Middle frontal gyrus (tissue), 1 donor: Measurements from ENCODE around the gene APOM.

Experiments
- DNase-seq: peaks from one replicate; pipeline ENCODE4 v3.0.0-alpha.2; 2015; ENCODE audit warnings: low spot score; ENCODE audit errors: extremely low spot score

APOM gene

DNA sequence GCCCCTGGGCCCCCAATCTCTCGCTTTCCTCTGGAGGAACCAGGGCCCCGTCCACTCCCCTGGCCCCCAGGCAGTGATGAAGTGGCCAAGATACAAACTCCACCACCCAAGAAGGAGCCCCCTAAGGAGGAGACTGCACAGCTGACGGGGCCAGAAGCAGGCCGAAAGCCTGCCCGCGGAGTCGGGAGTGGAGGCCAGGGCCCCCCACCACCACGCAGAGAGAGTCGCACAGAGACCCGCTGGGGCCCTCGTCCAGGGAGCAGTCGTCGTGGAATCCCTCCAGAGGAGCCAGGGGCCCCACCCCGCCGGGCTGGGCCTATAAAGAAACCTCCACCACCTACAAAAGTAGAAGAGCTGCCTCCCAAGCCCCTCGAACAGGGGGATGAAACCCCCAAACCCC lies 24.5 kb upstream of the APOM start:
- no peak for DNase-seq

- no peak for DNase-seq
Observed at GRCh38 chr6:31631681-31632278, 23.9 kb upstream of the APOM start.

DNA sequence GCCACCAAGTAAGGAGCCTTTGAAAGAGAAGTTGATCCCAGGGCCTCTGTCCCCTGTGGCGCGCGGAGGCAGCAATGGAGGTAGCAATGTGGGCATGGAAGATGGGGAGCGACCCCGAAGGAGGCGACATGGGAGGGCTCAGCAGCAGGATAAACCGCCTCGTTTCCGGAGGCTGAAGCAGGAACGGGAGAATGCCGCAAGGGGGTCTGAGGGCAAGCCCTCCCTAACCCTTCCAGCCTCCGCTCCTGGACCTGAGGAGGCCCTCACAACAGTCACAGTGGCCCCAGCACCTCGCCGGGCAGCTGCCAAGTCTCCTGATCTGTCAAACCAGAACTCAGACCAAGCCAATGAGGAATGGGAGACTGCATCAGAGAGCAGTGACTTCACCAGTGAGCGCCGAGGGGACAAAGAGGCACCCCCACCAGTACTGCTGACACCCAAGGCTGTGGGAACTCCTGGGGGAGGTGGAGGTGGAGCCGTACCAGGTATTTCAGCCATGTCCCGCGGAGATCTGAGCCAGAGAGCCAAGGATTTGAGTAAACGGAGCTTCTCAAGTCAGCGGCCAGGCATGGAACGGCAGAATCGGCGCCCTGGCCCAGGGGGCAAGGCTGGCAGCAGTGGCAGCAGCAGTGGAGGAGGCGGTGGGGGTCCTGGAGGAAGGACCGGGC lies 23.3 kb upstream of the APOM start:
- DNase-seq: no peak

DNA sequence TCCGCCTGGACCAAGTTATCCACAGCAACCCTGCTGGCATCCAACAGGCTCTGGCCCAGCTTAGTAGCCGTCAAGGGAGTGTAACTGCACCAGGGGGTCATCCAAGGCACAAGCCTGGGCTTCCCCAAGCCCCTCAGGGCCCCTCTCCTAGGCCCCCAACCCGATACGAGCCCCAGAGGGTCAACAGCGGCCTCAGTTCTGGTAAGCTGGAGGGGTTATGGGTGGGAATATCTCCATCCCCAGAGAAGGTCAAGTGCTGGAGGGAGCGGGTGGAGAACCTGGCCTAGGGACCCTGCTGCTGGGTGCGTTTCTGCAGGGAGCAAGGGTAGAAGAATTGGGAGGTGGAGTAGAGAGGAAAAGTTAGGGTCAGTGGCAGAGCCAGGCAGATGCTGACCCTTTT lies 22.2 kb upstream of the APOM start:
- DNase-seq: no peak

GRCh38 chr6:31634131-31634530 lies 21.6 kb upstream of the APOM start:
- no peak for DNase-seq

DNA sequence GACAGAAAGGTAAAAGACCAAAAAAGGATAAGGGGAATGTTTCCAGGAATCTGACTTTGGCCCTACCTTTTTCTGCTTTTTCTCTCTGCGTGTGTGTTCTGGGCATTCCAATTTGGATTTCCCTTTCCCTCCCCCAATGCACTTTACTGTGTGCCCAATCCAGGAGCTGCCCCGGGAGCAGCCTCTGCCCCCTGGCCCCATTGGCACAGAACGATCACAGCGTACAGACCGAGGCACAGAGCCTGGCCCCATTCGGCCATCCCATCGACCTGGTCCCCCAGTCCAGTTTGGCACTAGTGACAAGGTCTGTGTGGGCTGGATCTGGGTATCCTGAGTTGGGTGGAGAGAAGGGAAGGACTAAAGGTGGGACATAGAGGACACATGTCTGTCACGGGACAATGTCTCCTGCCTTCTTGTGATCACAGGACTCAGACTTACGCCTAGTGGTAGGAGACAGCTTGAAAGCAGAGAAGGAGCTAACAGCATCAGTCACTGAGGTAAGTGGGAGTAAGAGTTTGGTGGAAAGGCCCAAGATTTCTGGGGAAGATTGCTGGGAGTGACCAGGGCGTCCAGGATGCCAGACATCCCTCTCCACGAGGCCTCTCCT lies 20.6 kb upstream of the APOM start:
- no peak for DNase-seq

DNA sequence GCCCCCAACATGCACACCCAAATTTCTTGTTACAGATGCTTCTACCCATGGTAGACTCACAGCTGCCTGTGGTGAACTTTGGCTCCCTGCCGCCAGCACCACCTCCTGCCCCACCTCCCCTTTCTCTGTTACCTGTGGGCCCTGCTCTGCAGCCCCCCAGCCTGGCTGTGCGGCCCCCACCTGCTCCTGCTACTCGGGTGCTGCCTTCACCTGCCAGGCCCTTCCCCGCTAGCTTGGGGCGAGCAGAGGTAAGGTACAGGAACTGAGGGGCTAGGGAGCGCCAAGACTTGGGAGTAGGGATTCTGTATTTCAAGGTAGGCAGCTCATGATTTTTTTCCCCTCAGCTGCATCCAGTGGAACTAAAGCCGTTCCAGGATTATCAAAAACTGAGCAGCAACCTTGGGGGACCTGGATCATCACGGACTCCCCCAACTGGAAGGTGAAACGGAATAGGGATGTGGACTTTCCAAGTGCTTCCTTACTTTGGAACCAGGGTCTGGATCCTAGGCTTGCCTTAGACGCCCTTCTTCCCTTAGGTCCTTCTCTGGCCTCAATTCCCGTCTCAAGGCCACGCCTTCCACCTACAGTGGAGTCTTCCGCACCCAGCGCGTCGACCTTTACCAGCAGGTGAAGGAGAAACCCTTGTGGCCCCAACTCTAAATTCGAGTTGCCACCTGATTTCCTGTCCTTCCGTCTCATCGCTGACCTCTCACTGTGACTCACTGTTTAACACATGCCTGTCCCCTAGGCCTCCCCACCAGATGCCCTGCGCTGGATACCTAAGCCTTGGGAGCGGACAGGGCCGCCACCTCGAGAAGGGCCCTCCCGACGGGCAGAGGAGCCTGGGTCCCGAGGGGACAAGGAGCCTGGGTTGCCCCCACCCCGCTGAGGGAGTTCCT lies 18.7 kb upstream of the APOM start:
- no peak for DNase-seq

DNA sequence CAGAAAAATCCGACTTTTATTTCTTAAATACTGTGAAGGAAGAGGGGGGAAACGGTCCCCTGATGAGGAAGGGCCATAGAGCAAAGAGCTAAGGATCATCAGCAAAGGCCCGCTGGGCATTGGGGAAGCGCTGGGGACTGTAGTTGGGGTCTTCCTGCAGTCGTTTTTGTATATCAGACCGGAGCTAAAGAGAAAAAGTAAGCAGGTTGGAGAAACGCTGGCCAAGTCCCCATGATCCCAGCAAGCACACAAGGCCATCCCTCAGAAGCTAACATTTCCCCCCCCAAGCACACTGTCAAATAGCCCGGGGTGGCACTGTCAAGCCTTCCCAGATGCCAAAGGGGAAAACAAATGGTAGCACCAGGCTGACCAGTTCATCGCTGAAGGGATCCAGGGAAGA lies 16.7 kb upstream of the APOM start:
- DNase-seq: no peak

GRCh38 chr6:31639449-31639861 lies 16.2 kb upstream of the APOM start:
- DNase-seq: no peak

DNA sequence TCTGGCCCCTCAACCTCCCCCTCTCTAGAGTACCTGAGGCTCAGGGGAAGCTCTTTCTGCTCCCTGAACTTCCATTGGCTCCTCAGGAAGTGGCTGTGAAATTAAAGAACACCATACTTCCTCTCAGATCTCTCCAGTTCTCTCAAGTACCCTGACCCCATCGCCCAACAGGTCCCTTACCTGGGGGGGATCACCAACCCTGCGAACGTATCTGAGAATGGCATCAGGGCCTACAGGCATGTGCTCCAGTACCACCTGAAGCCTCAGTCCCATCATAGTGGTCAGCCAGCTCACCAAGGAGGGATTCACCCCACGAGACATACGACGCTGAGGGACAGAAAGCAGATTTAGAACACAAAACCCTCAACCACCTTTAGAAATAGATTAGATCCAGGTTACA lies 15.1 kb upstream of the APOM start:
- no peak for DNase-seq

DNA sequence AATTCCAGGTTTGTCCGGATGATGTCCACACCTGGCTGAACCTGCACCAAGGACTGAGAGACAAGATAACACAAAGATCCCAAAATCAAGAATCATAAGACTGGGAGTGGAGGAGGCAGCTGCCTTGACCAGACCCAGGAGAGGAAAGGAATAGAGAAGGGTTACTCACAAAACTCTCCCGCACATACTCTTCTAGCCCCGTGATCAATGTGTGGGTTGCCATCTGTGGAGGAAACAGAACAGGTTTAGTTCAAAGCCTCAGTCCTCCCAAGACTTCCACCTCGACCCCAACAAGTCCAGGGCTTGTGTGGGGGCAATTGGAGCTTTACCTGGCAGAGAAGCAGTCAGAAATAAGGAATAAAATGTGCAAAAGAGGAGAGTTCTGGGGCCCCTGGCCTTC lies 14.3 kb upstream of the APOM start:
- no peak for DNase-seq

- DNase-seq: no peak
Observed at GRCh38 chr6:31642798-31643570, 12.7 kb upstream of the APOM start.

DNA sequence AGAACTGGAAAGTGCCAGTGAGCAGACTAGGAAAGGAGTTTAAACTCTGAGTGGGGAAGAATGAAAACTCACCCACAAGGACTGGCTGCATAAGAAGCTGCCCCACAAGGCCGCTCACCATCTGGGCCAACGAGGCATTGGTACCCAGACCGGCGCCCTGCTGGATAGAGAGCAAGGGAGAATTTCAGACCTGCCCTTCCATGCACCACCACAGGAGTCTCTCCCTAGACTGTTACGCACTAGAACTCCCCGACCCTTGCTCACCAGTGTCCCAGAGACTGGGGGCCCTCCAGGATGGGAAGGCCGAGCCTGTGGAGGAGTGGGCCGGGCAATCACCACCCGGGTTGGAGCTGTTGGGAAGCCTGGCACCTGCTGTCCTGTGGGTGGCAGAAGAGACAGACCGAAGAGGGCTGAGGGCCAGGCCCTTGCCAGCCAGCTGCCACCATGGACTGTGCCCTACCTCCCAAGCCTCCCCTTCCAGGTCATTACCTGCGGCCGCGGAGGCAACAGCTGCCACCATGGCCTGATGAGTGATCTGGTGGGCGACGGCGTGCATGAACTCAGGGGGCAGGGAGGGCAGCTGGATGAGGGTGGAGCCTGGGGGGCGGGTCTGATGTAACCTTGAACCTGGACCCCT lies 11.8 kb upstream of the APOM start:
- DNase-seq: no peak

- no peak for DNase-seq
Observed at GRCh38 chr6:31645325-31645724, 10.4 kb upstream of the APOM start.

GRCh38 chr6:31651602-31652191 lies 4.0 kb upstream of the APOM start:
- peak; percentile 6 for DNase-seq

GRCh38 chr6:31652925-31653724 lies 2.6 kb upstream of the APOM start:
- DNase-seq: peak; percentile 81

GRCh38 chr6:31654574-31655348 lies 933 bp upstream of the APOM start:
- DNase-seq: no peak

- no peak for DNase-seq
Observed at GRCh38 chr6:31657406-31658157, 1.9 kb downstream of the APOM start.
